C4-2B (cell line): ENCODE results near the gene GRAMD4.

ENCODE experiments used
- ZFX ChIP-seq: fragments of 450-650 bp; IDR thresholded peaks from 2 replicates; pipeline ENCODE4 v1.6.1; 2017
- TF ChIP-seq, protein P1 (sequence below): fragments of 450-650 bp; conservative IDR thresholded peaks from 2 replicates; pipeline ENCODE4 v1.5.1; 2017; ENCODE audit warnings: mild to moderate bottlenecking

DNA sequence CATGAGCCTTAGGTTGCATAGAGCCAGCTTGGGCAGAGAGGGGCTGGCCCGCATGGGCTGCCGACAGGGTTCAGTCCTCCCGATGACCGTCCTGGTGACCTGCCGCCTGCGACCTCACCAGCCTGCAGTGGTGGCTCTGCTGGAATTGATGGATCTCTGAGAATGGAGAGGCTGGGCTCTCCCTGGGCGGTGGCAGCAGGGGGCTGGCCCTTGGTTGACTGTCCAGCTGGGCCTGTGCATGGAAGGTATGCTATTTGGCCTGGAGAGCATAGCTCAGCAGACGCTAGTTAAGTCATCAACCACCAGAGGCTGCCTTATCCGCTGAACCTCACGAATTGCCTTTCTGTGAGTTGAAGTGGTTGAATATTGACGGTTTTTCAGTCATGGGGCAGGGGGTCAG is 19.7 kb downstream of the GRAMD4 start:
- TF ChIP-seq, protein P1, sequence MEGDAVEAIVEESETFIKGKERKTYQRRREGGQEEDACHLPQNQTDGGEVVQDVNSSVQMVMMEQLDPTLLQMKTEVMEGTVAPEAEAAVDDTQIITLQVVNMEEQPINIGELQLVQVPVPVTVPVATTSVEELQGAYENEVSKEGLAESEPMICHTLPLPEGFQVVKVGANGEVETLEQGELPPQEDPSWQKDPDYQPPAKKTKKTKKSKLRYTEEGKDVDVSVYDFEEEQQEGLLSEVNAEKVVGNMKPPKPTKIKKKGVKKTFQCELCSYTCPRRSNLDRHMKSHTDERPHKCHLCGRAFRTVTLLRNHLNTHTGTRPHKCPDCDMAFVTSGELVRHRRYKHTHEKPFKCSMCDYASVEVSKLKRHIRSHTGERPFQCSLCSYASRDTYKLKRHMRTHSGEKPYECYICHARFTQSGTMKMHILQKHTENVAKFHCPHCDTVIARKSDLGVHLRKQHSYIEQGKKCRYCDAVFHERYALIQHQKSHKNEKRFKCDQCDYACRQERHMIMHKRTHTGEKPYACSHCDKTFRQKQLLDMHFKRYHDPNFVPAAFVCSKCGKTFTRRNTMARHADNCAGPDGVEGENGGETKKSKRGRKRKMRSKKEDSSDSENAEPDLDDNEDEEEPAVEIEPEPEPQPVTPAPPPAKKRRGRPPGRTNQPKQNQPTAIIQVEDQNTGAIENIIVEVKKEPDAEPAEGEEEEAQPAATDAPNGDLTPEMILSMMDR, result no peak
- TF ChIP-seq ZFX, result no peak
